ENCODE measurements around the gene YWHAQ. TPM values are rescaled to one million over a fixed set of nuclear protein-coding genes. Genes with fewer than 3 reads are reported as not detected.
A peak's percentile ranks its signal among the peaks of the same experiment; 100 is the strongest.

The YWHAQ gene
- total RNA-seq, 3 donors from 2014 or later = 204 to 256 (median 251) TPM

DNA sequence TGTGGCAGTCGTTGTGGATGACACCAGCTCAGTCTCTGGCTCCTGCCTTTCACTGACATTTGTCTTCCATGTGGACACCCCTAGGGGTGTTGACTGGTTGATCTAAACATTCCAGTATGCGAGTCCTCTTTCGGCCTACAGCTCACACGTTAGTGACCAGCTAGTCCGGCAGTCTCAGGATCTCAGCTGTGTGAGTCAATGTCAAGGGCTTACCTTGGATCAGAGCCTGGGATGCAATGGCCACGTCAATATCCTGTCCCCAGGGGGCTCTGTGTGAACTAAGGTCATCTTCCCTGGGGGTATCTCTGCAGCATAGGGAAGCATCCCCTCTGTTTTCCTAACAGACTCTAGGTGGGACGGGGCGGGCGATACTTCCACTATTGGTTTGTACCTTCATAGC, 35.1 kb upstream of the YWHAQ start:
- TF ChIP-seq, protein P1, sequence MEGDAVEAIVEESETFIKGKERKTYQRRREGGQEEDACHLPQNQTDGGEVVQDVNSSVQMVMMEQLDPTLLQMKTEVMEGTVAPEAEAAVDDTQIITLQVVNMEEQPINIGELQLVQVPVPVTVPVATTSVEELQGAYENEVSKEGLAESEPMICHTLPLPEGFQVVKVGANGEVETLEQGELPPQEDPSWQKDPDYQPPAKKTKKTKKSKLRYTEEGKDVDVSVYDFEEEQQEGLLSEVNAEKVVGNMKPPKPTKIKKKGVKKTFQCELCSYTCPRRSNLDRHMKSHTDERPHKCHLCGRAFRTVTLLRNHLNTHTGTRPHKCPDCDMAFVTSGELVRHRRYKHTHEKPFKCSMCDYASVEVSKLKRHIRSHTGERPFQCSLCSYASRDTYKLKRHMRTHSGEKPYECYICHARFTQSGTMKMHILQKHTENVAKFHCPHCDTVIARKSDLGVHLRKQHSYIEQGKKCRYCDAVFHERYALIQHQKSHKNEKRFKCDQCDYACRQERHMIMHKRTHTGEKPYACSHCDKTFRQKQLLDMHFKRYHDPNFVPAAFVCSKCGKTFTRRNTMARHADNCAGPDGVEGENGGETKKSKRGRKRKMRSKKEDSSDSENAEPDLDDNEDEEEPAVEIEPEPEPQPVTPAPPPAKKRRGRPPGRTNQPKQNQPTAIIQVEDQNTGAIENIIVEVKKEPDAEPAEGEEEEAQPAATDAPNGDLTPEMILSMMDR (IDR thresholded peaks at IDR 0.05) = no peak
- Histone ChIP-seq H3K4me1 (ENCODE audit: low read depth) (no peaks in the 10 kb centered on the region), H3K36me3 (ENCODE audit: low read depth) (no peaks in the 10 kb centered on the region), H3K4me3 (no peak overlapping the region), H3K9me3 (no peaks in the 10 kb centered on the region)
- intact Hi-C loops (cut with DNase I, micrococcal nuclease) = no loop called here
- no peak for DNase-seq
- no peak for ATAC-seq

DNA sequence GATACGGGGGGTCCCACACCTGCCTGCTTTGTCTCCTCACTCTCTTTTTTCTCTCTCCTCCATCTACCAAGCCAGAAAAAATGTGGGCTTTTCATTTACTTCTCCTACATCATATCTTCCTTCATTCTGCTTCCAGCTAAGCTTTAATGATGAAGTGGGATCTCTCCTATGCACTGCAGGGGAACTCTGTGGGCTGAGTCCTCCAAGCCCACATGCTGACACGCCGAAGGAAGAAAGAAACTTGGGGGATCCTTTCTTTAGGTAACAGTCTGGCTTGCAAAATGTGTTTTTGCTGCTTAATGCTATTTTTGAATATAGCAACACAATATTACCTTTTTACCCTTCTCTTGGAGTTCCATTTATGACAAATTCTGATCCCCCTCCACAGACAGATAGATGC, 33.6 kb upstream of the YWHAQ start:
- H3K4me1 ChIP-seq (ENCODE audit: low read depth) = no peaks in the 10 kb centered on the region
- no peaks in the 10 kb centered on the region for H3K36me3 ChIP-seq (ENCODE audit: low read depth)
- ATAC-seq (no peak), DNase-seq (no peak)
- H3K9me3 ChIP-seq = no peaks in the 10 kb centered on the region
- intact Hi-C loops (cut with DNase I, micrococcal nuclease) = no loop called here
- no peak overlapping the region for H3K4me3 ChIP-seq
- TF ChIP-seq, protein P1 (IDR thresholded peaks at IDR 0.05) = no peak

DNA sequence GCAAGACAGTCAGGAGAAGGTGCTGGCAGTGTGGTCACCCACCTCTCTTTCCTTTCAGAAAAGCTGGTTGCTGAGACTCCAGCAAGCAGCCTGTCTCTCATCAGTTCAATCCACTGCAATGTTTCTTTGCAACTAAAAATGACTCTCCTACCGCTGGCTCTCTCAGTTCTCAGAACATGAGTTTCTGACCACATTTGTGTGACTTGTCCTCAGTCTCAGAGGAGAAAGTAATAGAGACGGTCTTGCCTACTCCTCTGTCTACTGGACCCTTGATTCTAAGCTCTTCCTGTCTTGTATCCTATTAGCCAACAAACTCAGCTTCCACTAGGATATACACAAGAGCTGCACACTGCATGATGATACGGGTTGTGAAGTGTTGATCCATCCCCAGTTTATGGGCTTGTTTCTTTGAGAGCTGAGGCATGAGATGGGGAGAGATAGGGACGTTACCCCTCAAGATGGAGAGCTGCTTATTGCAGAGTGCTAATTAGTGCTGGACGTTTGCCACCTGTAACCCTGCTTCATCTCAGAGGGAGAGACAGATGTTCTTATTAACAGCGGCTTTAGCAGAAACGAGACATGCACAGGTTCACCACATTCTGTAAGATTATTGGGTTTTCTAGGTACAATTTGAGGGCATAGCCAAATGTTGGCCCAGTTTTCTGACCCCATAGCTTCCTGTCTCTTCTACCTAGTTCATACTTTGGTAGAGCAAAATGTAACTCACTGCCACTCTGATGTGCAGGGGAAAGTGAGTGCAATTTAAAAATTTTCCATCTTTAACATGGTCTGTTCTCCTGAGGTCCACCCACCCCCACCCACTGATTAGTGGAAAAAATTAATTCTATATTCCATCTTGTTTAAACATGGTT, 32.4 kb upstream of the YWHAQ start:
- peak; percentile 9 for ATAC-seq
- TF ChIP-seq, protein P1 (IDR thresholded peaks at IDR 0.05) = no peak

DNA sequence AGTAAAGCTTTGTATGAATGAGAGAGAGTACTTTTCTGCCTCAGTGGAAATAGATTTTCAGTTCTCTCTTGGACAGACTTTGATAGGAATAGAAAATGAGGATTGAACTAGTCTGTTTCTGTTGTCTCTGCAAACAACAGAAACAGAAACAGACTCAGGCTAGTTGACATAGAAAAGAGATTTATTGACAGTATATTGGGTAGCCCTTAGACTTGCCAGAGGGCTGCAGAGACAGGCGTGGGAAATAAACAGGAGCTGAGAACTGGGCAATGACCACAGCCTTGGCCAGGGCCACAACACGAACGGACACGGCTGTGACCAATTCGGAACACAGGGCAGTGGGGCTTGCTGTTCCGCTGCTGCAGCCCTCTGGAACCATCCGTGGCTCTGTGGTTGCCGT, 30.5 kb upstream of the YWHAQ start:
- ATAC-seq (no peak), DNase-seq (no peak)
- H3K9me3 ChIP-seq = no peaks in the 10 kb centered on the region
- no peaks in the 10 kb centered on the region for H3K4me1 ChIP-seq (ENCODE audit: low read depth)
- no peaks in the 10 kb centered on the region for H3K36me3 ChIP-seq (ENCODE audit: low read depth)
- H3K4me3 ChIP-seq = no peak overlapping the region
- intact Hi-C loops (cut with DNase I, micrococcal nuclease) = no loop called here
- TF ChIP-seq, protein P1 (IDR thresholded peaks at IDR 0.05) = no peak

More for the DNA sequence above, 32.4 kb upstream of the YWHAQ start:
- Histone ChIP-seq H3K9me3 (no peaks in the 10 kb centered on the region), H3K4me3 (no peak overlapping the region), H3K36me3 (ENCODE audit: low read depth) (no peaks in the 10 kb centered on the region), H3K4me1 (ENCODE audit: low read depth) (no peaks in the 10 kb centered on the region)
- intact Hi-C loops (cut with DNase I, micrococcal nuclease) = no loop called here
- no peak for DNase-seq

DNA sequence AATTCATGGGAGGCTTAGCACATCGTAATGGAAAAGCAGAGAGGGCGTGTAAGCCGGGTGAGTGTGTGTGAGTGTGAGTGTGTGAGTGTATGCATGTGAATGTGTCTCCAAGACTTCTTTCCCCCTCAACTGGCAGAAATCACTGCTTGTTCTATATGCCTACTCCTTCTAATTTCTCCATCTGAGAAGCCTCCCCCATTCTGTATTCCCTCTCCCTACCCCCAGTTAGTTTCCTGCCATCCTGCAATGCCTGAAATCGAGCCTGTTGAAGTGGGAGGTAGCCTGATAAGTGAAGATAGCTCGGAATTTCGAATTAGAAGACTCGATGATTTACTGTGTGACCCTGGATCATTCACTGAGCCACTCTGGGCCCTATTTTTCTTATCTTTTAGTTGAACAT, 30.0 kb upstream of the YWHAQ start:
- H3K4me1 ChIP-seq (ENCODE audit: low read depth) = no peaks in the 10 kb centered on the region
- TF ChIP-seq, protein P1 (IDR thresholded peaks at IDR 0.05) = no peak
- no peak overlapping the region for H3K4me3 ChIP-seq
- DNase-seq = no peak
- no peak for ATAC-seq
- intact Hi-C loops (cut with DNase I, micrococcal nuclease) = no loop called here
- no peaks in the 10 kb centered on the region for H3K9me3 ChIP-seq
- no peaks in the 10 kb centered on the region for H3K36me3 ChIP-seq (ENCODE audit: low read depth)
